Activated CD8-positive, alpha-beta memory T cell treated with anti-CD3 and anti-CD28 coated beads, Interleukin-2, amount 50 U/mL, for 1 hour (primary cell): Measurements from ENCODE around the gene SMOC2.
"Not testable (repeated sequence)": the region's sequence is repeated elsewhere in the genome, so short reads cannot be mapped to it uniquely, and the experiment has no call there.

Source experiments
- DNase-seq: peaks from one replicate; pipeline ENCODE4 v3.0.0-alpha.2; 2020; ENCODE audit errors: extremely low read depth

Gene SMOC2

DNA sequence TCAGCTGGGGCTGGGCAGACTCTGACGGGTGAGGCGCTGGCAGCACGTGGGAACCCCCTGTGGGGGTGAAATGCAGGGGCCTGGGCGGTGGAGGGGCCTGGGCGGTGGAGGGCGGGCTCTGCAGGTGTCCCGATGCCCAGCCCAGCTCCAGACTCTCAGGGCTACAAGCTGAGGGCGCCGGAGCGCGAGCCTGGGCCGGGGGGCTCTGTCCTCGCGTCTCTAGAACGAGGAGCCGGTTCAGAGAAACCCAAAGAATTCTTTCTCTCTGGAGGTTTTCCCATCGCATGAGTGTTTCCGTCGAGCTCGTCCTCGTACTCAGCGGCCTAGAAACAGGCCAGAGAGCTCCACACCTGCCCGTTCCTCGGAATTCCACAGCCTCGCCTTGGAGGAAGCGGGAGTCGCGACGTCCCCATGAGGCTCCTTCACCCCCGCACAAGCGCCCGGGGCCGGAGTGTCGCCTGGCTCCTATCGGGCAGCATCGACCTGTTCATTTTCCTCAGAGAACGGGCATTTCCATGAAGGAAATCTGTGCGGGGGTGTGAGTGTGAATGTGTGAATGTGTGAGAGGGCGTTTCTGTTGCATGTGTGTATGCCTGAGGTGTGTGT lies 76.9 kb downstream of the SMOC2 start:
- no peak for DNase-seq

DNA sequence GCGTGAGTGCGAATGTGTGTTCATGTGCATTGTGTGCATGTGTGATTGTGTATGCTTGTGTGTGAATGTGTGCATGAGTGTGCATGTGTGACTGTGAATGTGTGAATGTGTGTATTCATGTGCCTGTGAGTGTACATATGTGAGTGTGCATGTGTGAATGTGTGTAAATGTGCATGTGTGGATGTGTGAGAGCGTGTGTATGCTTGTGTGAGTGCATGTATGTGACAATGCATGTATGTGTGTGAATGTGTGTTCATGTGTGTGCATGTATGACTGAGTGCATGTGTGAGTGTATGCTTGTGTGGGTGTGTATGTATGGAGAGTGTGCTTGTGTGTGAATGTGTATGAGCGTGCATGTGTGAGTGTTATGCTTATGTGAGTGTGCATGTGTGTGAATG lies 77.4 kb downstream of the SMOC2 start:
- no peak for DNase-seq

DNA sequence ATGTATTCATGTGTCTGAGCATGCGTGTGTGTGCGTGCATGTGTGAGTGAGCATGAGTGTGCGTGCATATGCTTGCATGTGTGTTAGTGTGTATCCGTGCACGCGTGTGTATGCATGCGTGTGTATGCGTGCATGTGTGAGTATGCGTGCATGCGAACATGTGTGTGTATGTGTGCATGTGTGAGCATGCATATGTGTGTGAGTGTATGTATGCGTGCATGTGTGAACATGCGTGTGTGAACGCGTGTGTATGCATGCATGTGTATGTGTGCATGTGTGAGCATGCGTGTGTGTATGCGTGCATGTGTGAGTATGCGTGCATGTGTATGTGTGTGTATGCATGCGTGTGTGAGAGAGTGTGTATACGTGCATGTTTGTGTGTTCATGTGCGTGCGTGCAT lies 77.9 kb downstream of the SMOC2 start:
- no peak for DNase-seq

DNA sequence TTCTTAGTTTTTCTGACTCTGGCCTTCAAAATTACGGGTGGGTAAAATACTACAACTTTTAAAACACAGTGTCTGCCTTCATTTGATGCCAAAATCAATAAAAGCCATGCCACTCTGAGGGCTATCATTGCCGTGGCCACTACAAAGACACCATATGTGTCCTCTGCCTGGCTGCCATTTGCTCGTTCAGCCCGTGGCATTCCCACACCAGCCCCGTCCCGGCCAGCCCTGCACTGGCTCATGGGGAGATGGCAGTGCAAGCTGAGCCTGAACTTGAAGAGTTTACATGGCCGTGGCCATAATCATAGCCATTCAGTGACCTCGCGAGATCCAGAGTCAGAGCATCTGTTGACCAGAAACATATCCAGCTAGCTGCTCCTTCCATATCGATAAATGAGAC lies 79.2 kb downstream of the SMOC2 start:
- DNase-seq: no peak

DNA sequence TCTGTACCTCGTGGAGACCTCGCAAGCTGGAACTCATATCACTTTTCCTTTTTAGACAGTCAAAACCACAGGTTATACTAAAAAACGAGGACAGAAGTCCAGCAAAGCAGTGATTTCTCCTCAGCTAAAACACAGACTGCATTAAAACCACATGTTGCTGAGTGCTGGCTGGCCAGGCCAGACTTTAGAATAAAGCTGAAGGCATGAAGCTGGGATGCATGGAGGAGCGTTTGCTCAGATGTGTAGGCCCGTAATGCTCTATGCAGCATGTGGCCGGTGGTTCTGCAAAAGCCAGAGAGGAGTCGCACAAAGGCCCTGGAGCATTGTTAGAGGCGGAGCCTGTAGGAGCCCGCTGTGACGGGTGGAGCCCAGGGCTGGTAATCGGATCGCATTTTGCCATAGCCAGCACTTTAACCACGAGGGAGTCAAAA lies 83.6 kb downstream of the SMOC2 start:
- DNase-seq: no peak

DNA sequence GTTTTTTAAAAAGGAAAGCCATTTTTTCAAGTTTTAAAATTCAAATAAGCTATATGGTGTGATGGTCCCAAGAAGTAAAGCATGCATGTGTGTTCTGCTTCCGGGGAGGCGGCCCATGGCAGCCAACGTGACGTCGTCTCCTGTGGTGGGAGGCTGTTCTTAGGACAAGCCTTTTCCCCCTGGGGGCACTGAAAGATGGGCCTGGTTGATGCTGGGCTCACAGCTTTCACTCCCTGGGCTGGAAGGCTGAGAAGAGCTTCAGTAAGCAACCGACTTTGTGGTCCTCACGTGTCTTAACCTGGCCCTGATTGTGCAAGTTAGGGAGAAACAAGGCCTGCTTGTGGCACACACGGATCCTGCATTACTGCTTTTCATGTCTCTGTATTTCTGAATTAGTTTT lies 84.1 kb downstream of the SMOC2 start:
- no peak for DNase-seq

DNA sequence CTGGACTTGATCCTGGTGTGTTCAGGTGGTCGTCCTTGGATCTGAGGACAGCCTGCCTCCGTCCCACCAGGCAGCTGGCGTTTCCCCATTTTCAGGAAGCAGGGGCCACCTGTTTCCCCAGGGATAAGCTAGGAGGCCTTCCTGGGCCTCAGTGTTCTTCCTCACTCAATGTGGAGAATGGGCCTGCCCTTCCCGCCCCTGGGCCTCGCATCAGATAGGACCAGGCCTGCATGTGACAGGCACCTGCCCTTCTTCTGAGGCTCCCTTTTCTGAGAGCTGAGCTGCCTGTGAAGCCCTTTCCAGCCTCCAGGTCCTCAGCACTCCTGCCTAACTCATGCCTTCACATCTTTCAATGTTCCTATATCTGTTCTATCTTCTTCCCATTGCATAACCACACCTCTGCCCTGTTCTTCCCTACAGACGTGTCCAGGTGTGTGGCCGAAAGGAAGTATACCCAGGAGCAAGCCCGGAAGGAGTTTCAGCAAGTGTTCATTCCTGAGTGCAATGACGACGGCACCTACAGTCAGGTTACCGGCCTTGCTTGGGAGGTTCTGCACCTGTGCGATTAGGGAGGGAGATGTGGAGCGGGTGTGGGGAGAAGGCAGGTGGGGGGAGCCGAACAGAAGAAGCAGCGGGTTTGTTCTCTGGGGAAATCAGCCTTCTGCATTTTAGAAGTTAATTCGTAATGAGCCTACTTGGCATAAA lies 85.1 kb downstream of the SMOC2 start:
- DNase-seq: no peak

DNA sequence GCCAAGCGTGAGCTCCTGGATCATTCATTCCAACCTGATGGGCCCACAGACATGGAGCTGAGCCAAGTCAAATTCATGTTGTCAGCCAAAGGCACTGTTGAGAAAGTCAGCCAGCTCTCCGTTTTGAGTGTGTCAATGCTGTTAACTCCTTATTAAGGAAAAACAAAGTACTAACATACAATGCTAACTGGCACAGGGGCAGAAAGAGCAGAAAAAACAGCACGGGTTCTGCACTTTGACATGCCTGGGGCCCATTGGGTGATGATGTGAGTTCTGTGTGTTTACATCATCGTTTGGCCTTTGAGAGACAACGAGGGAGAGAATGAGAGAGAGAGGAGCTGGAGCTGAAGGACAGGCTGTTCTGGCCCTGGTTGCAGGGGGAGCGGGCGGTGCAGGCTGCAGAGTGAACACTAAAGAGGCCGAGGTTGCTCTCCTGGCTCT lies 85.9 kb downstream of the SMOC2 start:
- DNase-seq: no peak

DNA sequence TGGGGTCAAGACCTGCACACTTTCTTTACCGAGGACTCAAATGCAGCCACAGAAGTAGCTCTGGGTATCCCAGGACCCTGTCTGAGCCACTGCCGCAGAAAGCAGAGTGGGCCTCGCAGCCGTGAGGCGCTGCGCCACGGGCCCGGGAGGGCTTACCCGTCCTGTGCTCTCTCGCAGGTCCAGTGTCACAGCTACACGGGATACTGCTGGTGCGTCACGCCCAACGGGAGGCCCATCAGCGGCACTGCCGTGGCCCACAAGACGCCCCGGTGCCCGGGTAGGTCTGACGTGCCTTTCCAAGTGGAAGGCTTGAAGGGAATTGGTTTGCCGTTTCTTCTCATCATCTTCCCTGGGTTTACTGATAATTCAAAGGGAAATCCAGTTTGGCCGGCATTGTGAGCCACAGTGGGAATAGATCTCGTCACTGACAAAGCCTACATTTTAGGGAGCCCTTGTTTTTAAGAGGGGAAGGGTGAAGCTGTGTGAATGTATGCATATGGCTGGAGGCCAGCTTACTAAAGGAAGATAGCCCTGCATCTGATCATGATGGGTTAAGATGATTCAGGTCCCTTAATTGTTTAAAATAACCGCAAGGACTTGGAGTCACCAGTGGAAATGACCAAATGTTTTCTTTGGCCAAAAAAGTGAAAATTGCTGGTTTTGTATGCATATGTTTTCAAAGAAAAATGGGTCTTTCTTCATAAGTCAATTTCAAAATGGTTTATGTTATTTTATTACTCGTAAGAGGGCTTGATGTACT lies 86.6 kb downstream of the SMOC2 start:
- DNase-seq: no peak

DNA sequence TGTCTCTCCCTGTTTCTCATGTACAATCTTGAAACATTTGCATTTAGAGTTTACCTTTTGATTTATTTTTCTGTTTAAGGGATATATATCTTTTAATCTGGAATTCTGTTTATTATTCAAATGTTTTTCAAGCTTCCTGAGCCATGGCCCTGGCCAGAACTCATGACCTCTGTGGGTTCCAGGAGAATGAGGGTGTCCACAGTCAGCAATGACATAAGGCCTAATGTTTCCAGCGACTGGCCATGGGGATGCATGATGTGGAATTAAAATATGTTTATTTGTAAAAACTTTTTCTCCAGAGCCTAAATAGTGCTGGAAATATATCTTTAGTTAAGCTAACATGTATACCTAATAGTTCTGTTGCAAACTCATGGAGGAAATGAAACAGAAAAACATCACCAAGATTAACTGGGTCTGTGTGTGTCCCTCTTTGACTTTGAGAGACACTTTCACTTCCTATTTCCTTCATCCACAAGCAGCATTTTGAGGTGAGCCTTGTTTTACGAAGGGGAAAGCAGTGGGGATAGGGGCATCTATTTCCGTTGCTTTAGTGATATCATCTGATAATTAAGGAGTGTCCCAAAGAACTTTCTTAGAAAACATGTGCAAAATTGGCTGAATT lies 87.6 kb downstream of the SMOC2 start:
- no peak for DNase-seq

DNA sequence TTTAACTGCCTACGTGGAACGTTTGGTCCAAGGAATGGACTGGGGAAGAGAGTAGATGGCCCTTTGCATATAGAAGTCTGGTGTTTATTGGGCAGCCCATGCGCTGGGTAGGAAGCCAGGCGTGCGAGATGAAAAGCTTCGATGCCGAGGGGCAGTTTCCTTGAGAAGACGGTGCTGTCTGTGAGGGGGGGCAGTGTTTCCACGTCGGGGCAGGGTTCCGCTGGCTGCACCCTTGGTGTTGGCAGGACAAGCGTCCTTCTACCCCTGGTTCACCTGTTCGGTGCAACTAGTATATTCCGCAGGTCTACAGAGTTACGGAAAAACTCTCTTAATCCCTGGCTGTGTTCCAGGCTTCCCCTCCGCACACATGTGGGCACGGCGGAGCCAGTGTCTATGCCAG lies 88.2 kb downstream of the SMOC2 start:
- DNase-seq: no peak

DNA sequence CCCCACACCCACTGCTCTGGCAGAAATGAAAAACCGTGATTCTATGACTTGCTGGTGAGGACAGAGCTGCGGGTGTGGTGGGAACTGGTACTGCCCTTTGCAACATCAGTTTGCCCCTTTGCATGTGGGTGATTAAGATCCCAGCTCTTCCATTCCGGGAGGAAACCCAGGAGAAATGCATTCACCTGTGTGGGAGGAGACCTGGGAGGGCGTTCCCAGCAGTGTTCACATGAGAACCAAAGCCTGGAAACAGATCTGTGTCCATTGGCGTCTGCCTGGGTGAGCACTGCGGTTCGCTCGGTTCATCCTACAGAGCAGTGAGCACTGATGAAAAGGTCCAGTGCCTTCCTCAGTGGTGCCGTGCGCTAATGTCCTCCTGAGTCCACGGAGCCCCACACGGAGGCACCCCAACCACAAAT lies 89.7 kb downstream of the SMOC2 start:
- no peak for DNase-seq

DNA sequence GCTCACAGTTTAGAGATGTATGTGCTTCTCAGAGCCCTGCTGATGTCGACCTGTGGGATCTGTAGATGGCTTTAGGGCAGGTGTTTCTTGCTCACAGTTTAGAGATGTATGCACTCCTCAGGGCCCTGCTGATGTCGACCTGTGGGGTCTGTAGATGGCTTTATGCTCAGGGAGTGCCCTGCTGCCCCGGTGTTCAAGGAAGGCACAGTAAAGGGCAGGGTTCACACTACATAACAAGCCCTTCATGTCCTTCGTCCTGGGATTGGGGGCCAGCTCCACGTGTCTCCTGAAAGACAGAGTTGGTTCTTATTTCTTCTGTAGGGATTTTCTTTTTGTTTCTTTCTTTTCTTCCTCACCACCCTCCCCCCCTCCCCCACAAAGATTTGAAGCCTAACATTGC lies 91.1 kb downstream of the SMOC2 start:
- DNase-seq: no peak

DNA sequence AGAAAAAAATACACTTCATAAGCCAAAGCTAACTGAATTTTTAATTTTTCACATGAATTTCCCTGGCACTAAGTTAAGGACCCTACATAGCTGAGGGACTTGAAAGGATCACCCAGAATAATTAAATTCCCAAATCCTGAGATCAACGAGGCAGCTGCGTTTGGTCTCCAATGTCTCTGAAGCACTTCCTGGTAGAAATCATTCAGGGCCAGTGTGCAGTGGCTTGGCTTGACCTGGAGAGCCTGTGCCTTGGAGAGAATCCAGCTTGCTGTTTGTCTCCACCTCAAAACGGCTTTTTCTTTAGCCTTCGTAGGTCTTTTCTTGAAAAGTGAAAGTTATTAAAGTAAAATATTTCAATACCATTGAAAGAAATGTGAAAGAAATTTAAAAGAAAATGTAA lies 92.4 kb downstream of the SMOC2 start:
- DNase-seq: no peak

DNA sequence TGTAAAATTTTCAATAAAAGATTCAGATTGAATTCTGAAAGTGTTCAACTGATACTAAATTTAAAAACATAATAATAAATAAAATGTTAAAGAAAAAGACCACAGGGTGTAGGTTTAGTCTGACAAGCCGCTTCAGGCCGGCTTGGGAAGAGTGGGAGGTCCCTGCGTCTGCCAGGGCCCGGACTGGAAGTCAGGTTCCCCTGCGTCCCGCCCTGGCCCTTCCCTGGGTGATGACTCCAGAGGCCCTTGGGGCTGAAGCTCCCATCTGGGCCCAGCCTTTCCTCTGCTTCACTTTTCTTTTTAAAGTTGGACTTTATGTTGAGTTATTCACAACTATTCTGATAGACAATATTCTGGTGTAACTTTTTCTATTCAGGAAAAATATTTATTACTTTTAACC lies 93.3 kb downstream of the SMOC2 start:
- DNase-seq: no peak

DNA sequence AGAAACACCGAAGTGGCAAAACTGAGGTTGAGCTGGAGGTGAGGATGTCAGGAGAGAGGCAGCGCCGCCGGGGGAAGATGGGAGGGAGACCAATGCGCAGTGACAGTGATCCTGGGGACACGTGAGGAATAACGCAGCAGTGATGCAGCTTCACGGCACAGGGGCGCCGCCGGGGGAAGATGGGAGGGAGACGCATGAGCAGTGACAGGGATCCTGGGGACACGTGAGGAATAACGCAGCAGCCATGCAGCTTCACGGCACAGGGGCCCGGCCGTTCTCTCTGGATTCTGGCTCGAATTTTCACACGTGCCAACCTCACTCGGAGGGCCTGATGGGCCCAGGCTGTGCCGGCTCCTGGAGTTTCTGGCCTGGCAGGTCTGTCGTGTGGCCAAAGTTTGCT lies 94.7 kb downstream of the SMOC2 start:
- DNase-seq: no peak

DNA sequence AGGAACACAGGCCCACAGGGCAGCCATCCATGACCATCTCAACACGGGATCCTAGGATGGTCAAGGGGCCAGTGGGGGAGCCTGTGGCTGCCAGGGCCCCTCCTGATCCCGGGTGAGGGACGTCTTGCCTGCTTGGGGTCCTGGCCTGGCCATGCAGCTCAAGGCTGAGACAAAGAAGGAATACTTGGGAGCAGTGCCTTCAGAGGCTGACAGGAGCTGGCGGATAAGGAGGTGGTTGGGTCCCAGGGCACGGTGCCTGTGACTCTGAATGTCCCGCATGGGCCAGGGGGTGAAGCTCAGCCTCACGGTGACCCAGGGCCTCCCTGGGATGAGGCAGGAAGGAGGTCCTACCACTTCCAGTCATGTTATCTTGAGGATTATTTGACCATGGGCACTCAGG lies 95.2 kb downstream of the SMOC2 start:
- DNase-seq: no peak

DNA sequence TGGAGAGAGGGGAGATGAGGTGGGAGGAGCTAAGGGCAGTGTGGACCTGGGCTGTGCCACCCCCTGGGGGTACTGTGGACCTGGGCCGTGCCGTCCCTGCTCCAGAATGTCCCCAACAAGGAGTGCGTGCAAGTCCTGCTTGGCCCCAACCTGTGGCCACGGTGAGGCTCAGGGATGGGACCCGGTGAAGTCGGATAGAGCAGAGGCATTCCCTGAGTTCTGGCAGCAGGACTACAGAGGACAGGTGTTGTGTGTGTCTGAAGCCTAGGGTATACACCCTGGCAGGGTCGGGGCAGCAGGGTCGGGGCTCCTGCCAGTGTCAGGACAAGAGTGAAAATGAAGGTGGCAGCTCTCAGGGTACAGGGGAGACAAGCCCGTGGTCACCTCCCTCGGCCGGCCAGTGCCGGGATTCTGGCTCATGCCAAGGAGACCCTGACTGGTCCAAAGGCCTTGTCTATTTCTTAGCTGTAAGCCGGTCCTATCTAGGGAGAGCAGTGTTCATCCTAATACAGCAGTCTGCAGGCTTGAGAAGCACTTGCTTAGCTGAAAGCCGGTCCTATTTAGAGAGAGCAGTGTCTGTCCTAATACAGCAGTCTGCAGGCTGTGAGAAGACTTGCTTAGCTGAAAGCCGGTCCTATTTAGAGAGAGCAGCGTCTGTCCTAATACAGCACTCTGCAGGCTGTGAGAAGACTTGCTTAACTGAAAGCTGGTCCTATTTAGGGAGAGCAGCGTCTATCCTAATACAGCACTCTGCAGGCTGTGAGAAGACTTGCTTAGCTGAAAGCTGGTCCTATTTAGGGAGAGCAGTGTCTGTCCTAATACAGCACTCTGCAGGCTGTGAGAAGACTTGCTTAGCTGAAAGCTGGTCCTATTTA lies 95.9 kb downstream of the SMOC2 start:
- DNase-seq: no peak

DNA sequence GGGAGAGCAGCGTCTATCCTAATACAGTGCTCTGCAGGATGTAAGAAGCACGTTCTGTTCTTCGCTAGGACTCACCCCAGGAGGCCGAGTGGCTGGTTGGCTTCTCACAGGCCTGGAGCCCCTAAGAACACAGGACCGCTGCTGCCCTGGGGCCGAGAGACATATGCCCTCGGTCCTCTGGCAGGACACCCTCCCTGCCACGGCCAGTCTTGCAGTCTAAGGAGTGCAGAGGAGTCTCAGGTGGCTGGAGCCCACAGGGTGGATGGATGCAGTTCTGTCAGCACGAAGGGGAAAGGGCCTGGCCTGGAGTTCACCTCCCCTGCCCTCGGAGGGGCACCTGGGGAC lies 96.5 kb downstream of the SMOC2 start:
- no peak for DNase-seq

DNA sequence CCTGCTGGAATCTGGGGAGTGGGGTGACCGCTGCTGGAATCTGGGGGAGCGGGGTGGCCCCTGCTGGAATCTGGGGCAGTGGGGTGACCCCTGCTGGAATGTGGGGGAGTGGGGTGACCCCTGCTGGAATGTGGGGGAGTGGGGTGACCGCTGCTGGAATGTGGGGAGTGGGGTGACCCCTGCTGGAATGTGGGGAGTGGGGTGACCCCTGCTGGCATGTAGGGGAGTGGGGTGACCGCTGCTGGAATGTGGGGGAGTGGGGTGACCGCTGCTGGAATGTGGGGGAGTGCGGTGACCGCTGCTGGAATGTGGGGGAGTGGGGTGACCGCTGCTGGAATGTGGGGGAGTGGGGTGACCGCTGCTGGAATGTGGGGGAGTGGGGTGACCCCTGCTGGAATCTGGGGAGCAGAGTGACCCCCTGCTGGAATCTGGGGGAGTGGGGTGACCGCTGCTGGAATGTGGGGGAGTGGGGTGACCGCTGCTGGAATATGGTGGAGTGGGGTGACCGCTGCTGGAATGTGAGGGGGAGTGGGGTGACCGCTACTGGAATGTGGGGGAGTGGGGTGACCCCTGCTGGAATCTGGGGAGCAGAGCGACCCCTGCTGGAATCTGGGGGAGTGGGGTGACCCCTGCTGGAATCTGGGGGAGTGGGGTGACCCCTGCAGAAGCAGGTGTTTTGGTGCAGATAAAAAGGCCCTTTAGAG lies 97.4 kb downstream of the SMOC2 start:
- DNase-seq: not testable (repeated sequence)
